Measurements from ENCODE around the gene DCAF4.
A peak's percentile ranks its signal among the peaks of the same experiment; 100 is the strongest.

DCAF4 gene

GRCh38 chr14:72892879-72893635 lies 33.2 kb upstream of the DCAF4 start:
- peak overlapping the region; percentile 59 for H3K4me3 ChIP-seq (replicated peaks; ENCODE audit: insufficient read depth, low read length)
- H3K27ac ChIP-seq (replicated peaks): no peak overlapping the region
- no peak for DNase-seq (ENCODE audit: low read depth in 1 of 2, low spot score in 1 of 2)
- no peak for TF ChIP-seq POLR2AphosphoS5 (IDR thresholded peaks at IDR 0.05; ENCODE audit: low read depth)
- TF ChIP-seq CTCF (IDR thresholded peaks at IDR 0.05; ENCODE audit: insufficient read depth, low read length): no peak
- TF ChIP-seq SPI1 (IDR thresholded peaks at IDR 0.05; ENCODE audit: borderline replicate concordance, low read depth): no peak
- TF ChIP-seq GABPA (IDR thresholded peaks at IDR 0.05; ENCODE audit: low read depth): no peak
- no peak for TF ChIP-seq REST (IDR thresholded peaks at IDR 0.05; ENCODE audit: insufficient replicate concordance, low read depth)
- peaks cover 12% of the 10 kb centered on the region for H3K27me3 ChIP-seq (ENCODE audit: insufficient read depth, poor library complexity, severe bottlenecking)

GRCh38 chr14:72893636-72894322 lies 32.5 kb upstream of the DCAF4 start, which contains the start of gene DPF3:
Gene DPF3 (minus strand): TSS chr14:72894101. CDS start chr14:72894088, 13 bp downstream.
- peak within 1 kb of the TSS; percentile 59 for H3K4me3 ChIP-seq (replicated peaks; ENCODE audit: insufficient read depth, low read length)
- TF ChIP-seq POLR2AphosphoS5 (IDR thresholded peaks at IDR 0.05; ENCODE audit: low read depth): no peak
- TF ChIP-seq SPI1 (IDR thresholded peaks at IDR 0.05; ENCODE audit: borderline replicate concordance, low read depth): no peak
- TF ChIP-seq CTCF (IDR thresholded peaks at IDR 0.05; ENCODE audit: insufficient read depth, low read length): no peak
- no peak for TF ChIP-seq GABPA (IDR thresholded peaks at IDR 0.05; ENCODE audit: low read depth)
- TF ChIP-seq REST (IDR thresholded peaks at IDR 0.05; ENCODE audit: insufficient replicate concordance, low read depth): no peak
- DNase-seq (ENCODE audit: low read depth in 1 of 2, low spot score in 1 of 2): peak; percentile 65 to 76
- H3K27ac ChIP-seq (replicated peaks): no peak within 1 kb of the TSS
- H3K27me3 ChIP-seq (ENCODE audit: insufficient read depth, poor library complexity, severe bottlenecking): peaks cover 12% of the 10 kb centered on the region

GRCh38 chr14:72894323-72894622 lies 32.0 kb upstream of the DCAF4 start:
- H3K27me3 ChIP-seq (ENCODE audit: insufficient read depth, poor library complexity, severe bottlenecking): peaks cover 12% of the 10 kb centered on the region

More at GRCh38 chr14:72894323-72894622, 32.0 kb upstream of the DCAF4 start:
- no peak for DNase-seq (ENCODE audit: low read depth in 1 of 2, low spot score in 1 of 2)
- Histone ChIP-seq H3K4me3 (replicated peaks; ENCODE audit: insufficient read depth, low read length) (peak overlapping the region; percentile 59), H3K27ac (replicated peaks) (no peak overlapping the region)
- TF ChIP-seq REST (IDR thresholded peaks at IDR 0.05; ENCODE audit: insufficient replicate concordance, low read depth): no peak
- TF ChIP-seq SPI1 (IDR thresholded peaks at IDR 0.05; ENCODE audit: borderline replicate concordance, low read depth): no peak
- no peak for TF ChIP-seq GABPA (IDR thresholded peaks at IDR 0.05; ENCODE audit: low read depth)
- TF ChIP-seq CTCF (IDR thresholded peaks at IDR 0.05; ENCODE audit: insufficient read depth, low read length): no peak
- no peak for TF ChIP-seq POLR2AphosphoS5 (IDR thresholded peaks at IDR 0.05; ENCODE audit: low read depth)

Measured in HL-60 (cell line).